ENCODE measurements around the gene NBDY.
"Not testable (repeated sequence)": the region's sequence is repeated elsewhere in the genome, so short reads cannot be mapped to it uniquely, and the experiment has no call there.

NBDY gene

GRCh38 chrX:56764975-56765791, 36.1 kb downstream of the NBDY start:
- no peak for DNase-seq

GRCh38 chrX:56765811-56766553, 36.9 kb downstream of the NBDY start:
- DNase-seq = no peak

- no peak for DNase-seq
Observed at GRCh38 chrX:56766554-56767347, 37.7 kb downstream of the NBDY start.

GRCh38 chrX:56767348-56768119, 38.5 kb downstream of the NBDY start:
- not testable (repeated sequence) for DNase-seq

GRCh38 chrX:56768120-56768660, 39.1 kb downstream of the NBDY start:
- DNase-seq = not testable (repeated sequence)

- not testable (repeated sequence) for DNase-seq
Observed at GRCh38 chrX:56772675-56773521, 43.9 kb downstream of the NBDY start.

GRCh38 chrX:56773522-56774060, 44.5 kb downstream of the NBDY start:
- DNase-seq = not testable (repeated sequence)

GRCh38 chrX:56778099-56778923, 49.3 kb downstream of the NBDY start:
- DNase-seq = not testable (repeated sequence)

- not testable (repeated sequence) for DNase-seq
Observed at GRCh38 chrX:56778924-56779468, 50.0 kb downstream of the NBDY start.

GRCh38 chrX:56780681-56781649, 51.9 kb downstream of the NBDY start:
- not testable (repeated sequence) for DNase-seq

- no peak for DNase-seq
Observed at GRCh38 chrX:56782352-56782751, 53.3 kb downstream of the NBDY start.

- no peak for DNase-seq
Observed at GRCh38 chrX:56782791-56783449, 53.9 kb downstream of the NBDY start.

- no peak for DNase-seq
Observed at GRCh38 chrX:56783450-56783831, 54.4 kb downstream of the NBDY start.

- no peak for DNase-seq
Observed at GRCh38 chrX:56783996-56784620, 55.1 kb downstream of the NBDY start.

- DNase-seq = no peak
Observed at GRCh38 chrX:56784666-56785065, 55.6 kb downstream of the NBDY start.

GRCh38 chrX:56785442-56785841, 56.4 kb downstream of the NBDY start:
- no peak for DNase-seq

Data from NCI-H524 treated with DMSO at 0.1 percent for 48 hours (cell line).